ENCODE measurements around the gene ESRRG. TPM values are rescaled to one million over a fixed set of nuclear protein-coding genes. Genes with fewer than 3 reads are reported as not detected.

Gene ESRRG
- total and polyA plus RNA-seq, 12 donors, result 1.2 to 18.0 (median 7.4) TPM

DNA sequence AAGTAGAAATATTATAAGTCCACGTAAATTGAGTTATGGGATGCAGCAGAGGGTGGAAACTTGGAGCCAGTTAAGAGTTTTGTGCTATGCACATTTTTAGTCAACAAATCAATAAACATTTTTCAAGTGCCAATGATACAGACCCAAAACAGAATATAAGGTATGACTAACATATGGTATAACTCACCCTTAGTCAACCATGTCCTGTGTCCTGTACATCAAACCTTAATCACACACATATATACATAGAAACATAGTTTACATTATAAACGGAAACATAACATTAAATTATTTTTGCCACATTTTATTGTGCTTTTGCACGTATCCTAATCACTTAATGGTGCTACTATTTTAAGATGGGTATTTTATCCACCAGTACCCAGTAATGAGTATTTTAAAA lies 163.9 kb downstream of the ESRRG start:
- intact Hi-C loops (cut with DNase I), result no loop called here
- TF ChIP-seq POLR2A (IDR thresholded peaks at IDR 0.05) (no peak), CTCF (IDR thresholded peaks at IDR 0.05) (no peak)
- Histone ChIP-seq H3K27ac (no peak overlapping the region), H3K4me1 (replicated peaks in 1 of 2) (peaks cover 7 to 13% of the 10 kb centered on the region in 2 donors), H3K4me3 (no peak overlapping the region), H3K27me3 (no peaks in the 10 kb centered on the region), H3K9me3 (replicated peaks in 1 of 3) (no peaks in the 10 kb centered on the region), H3K36me3 (replicated peaks in 1 of 2) (no peaks in the 10 kb centered on the region)
- 86 to 92% (median 89%) methylated on average over 3 of the region's 3 CpGs for WGBS, 4 donors
- DNase-seq, result no peak

- 27 to 46% (median 44%) methylated on average over 4 of the region's 4 CpGs for WGBS, 4 donors
- Histone ChIP-seq H3K9me3 (replicated peaks in 1 of 3) (no peaks in the 10 kb centered on the region), H3K4me1 (replicated peaks in 1 of 2) (peaks cover 7 to 13% of the 10 kb centered on the region in 2 donors), H3K27me3 (no peaks in the 10 kb centered on the region), H3K36me3 (replicated peaks in 1 of 2) (no peaks in the 10 kb centered on the region), H3K4me3 (no peak overlapping the region), H3K27ac (no peak overlapping the region)
- intact Hi-C loops (cut with DNase I), result no loop called here
- TF ChIP-seq POLR2A (IDR thresholded peaks at IDR 0.05) (no peak), CTCF (IDR thresholded peaks at IDR 0.05) (no peak)
- no peak for DNase-seq
These were observed 167.6 kb downstream of the ESRRG start for GRCh38 chr1:216555653-216556052.

DNA sequence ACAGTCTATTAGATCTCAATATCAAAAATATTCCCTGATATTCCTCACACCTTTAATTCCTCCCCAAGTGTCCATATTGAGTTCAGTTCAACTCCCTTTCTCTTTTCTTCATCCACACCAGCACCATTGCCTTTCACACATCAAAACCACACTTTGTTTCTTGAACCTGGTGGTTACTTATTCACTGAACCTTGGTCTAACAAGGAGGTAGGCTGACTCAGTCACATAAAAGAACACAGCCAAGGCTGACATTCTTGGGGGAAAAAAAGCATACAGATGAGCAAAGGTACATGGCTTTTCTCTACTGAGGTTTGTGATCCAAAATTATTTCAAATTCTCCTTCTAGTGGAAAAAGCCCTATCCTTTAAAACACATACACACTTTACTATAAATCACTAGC lies 168.3 kb downstream of the ESRRG start:
- no peak for TF ChIP-seq POLR2A (IDR thresholded peaks at IDR 0.05)
- no peak for TF ChIP-seq CTCF (IDR thresholded peaks at IDR 0.05)
- intact Hi-C loops (cut with DNase I), result no loop called here

GRCh38 chr1:216553766-216554165 lies 169.5 kb downstream of the ESRRG start:
- H3K27me3 ChIP-seq, result no peaks in the 10 kb centered on the region
- TF ChIP-seq POLR2A (IDR thresholded peaks at IDR 0.05), result no peak
- H3K9me3 ChIP-seq (replicated peaks in 1 of 3), result no peaks in the 10 kb centered on the region
- WGBS, 4 donors, result 85 to 93% (median 90%) methylated on average over 3 of the region's 3 CpGs
- no peak overlapping the region for H3K27ac ChIP-seq
- no peak for DNase-seq
- H3K4me1 ChIP-seq (replicated peaks in 1 of 2), result peaks cover 7 to 13% of the 10 kb centered on the region in 2 donors
- intact Hi-C loops (cut with DNase I), result no loop called here
- H3K4me3 ChIP-seq, result no peak overlapping the region
- H3K36me3 ChIP-seq (replicated peaks in 1 of 2), result no peaks in the 10 kb centered on the region

More for the DNA sequence above, 168.3 kb downstream of the ESRRG start:
- no peak overlapping the region for H3K27ac ChIP-seq
- peaks cover 7 to 13% of the 10 kb centered on the region in 2 donors for H3K4me1 ChIP-seq (replicated peaks in 1 of 2)
- H3K27me3 ChIP-seq, result no peaks in the 10 kb centered on the region
- DNase-seq, result no peak
- H3K9me3 ChIP-seq (replicated peaks in 1 of 3), result no peaks in the 10 kb centered on the region
- H3K36me3 ChIP-seq (replicated peaks in 1 of 2), result no peaks in the 10 kb centered on the region
- no peak overlapping the region for H3K4me3 ChIP-seq

- Histone ChIP-seq H3K4me1 (replicated peaks in 1 of 2) (peaks cover 7 to 13% of the 10 kb centered on the region in 2 donors), H3K27me3 (no peaks in the 10 kb centered on the region), H3K9me3 (replicated peaks in 1 of 3) (no peaks in the 10 kb centered on the region), H3K27ac (no peak overlapping the region), H3K4me3 (no peak overlapping the region), H3K36me3 (replicated peaks in 1 of 2) (no peaks in the 10 kb centered on the region)
- DNase-seq, result no peak
- TF ChIP-seq CTCF (IDR thresholded peaks at IDR 0.05), result no peak
- no peak for TF ChIP-seq POLR2A (IDR thresholded peaks at IDR 0.05)
- 44 to 78% (median 74%) methylated on average over 1 of the region's 1 CpG for WGBS, 4 donors
- intact Hi-C loops (cut with DNase I), result no loop called here
These were observed 170.2 kb downstream of the ESRRG start for GRCh38 chr1:216553040-216553439.
